GM23248 (cell line): Measurements from ENCODE around the gene CAMK2D. TPM values are rescaled to one million over a fixed set of nuclear protein-coding genes. Genes with fewer than 3 reads are reported as not detected.

Experiments used
- DNase-seq: peaks from one replicate; pipeline ENCODE4 v3.0.0-alpha.2; 2015
- H2AFZ ChIP-seq: fragments of 200-600 bp; sonication (generic); 2 replicates; pipeline ENCODE4 v1.6.1; 2016; ENCODE audit warnings: antibody characterized with exemption
- H3F3A ChIP-seq: fragments of 200-600 bp; sonication (generic); 2 replicates; pipeline ENCODE4 v1.6.1; 2016; ENCODE audit warnings: mild to moderate bottlenecking, antibody characterized with exemption, mixed run types; ENCODE audit not compliant: insufficient read depth
- H3K27ac ChIP-seq: fragments of 200-600 bp; sonication (generic); 2 replicates; pipeline ENCODE4 v1.5.1; 2016; ENCODE audit warnings: mild to moderate bottlenecking
- H3K27me3 ChIP-seq: fragments of 200-600 bp; sonication (generic); replicated peaks from 2 replicates; pipeline ENCODE4 v1.6.1; 2016; ENCODE audit warnings: mild to moderate bottlenecking; ENCODE audit not compliant: insufficient read depth
- H3K36me3 ChIP-seq: fragments of 200-600 bp; sonication (generic); 2 replicates; pipeline ENCODE4 v1.6.1; 2016; ENCODE audit warnings: low read depth, mild to moderate bottlenecking
- H3K4me1 ChIP-seq: fragments of 200-600 bp; sonication (generic); 2 replicates; pipeline ENCODE4 v1.6.1; 2016; ENCODE audit warnings: mild to moderate bottlenecking; ENCODE audit not compliant: insufficient read depth
- H3K4me2 ChIP-seq: fragments of 200-600 bp; sonication (generic); one replicate; pipeline ENCODE4 v1.6.1; 2016; ENCODE audit warnings: mild to moderate bottlenecking; ENCODE audit not compliant: unreplicated experiment
- H3K4me3 ChIP-seq: fragments of 200-600 bp; sonication (generic); 2 replicates; pipeline ENCODE4 v1.5.1; 2016; ENCODE audit warnings: mild to moderate bottlenecking
- H3K79me2 ChIP-seq: fragments of 200-600 bp; sonication (generic); 2 replicates; pipeline ENCODE4 v1.6.1; 2016; ENCODE audit warnings: mild to moderate bottlenecking; ENCODE audit not compliant: insufficient read depth
- H3K9ac ChIP-seq: fragments of 200-600 bp; sonication (generic); 2 replicates; pipeline ENCODE4 v1.6.1; 2016; ENCODE audit warnings: mild to moderate bottlenecking
- H3K9me2 ChIP-seq: fragments of 200-600 bp; sonication (generic); 2 replicates; pipeline ENCODE4 v1.6.1; 2016; ENCODE audit warnings: mixed run types, mild to moderate bottlenecking, moderate library complexity; ENCODE audit not compliant: insufficient read depth
- H3K9me3 ChIP-seq: fragments of 200-600 bp; sonication (generic); one replicate; pipeline ENCODE4 v1.6.1; 2017; ENCODE audit warnings: low read depth
- H4K20me1 ChIP-seq: fragments of 200-600 bp; sonication (generic); 2 replicates; pipeline ENCODE4 v1.6.0; 2016; ENCODE audit not compliant: insufficient read depth
- EZH2 ChIP-seq: fragments of 200-600 bp; sonication (generic); IDR thresholded peaks from 2 replicates; pipeline ENCODE4 v1.6.1; 2018; ENCODE audit warnings: antibody characterized with exemption, mild to moderate bottlenecking; ENCODE audit not compliant: insufficient read depth, poor library complexity, severe bottlenecking
- EZH2phosphoT487 ChIP-seq: fragments of 200-600 bp; sonication (generic); IDR thresholded peaks from 2 replicates; pipeline ENCODE4 v1.6.1; 2018; ENCODE audit warnings: antibody characterized with exemption, moderate library complexity, mild to moderate bottlenecking, low read depth; ENCODE audit not compliant: insufficient read depth
- WGBS, 2 experiments: methylation state at CpG; one replicate each; pipeline ENCODE4 v1.1.6; 2015 to 2017; ENCODE audit warnings: low lambda C conversion rate in 2 of 2, low coverage in 1 of 2; ENCODE audit errors: missing lambda C conversion rate in 2 of 2; 5-methylcytosine and 5-hydroxymethylcytosine counted together
- in situ Hi-C: fragments of 300-500 bp; cut with MboI; formaldehyde crosslinking; loops from 2 replicates; pipeline ENCODE4 v1.15.0; 2020
- polyA plus RNA-seq: library from polyadenylated mRNA; unstranded; fragments of >200 nt; fragmentation: Nextera tagmentation; extraction: Ambion mirVana; gene quantifications from 2 replicates; pipeline ENCODE4 v1.2.1, GENCODE V29; 2016
- total RNA-seq: library from RNA; depleted of rRNA; stranded (reverse); fragments of >200 nt; shearing (Covaris generic); gene quantifications from 2 replicates; pipeline ENCODE4 v1.2.3, GENCODE V29; 2014

CAMK2D gene
- total and polyA plus RNA-seq, 2 experiments from 2014 or later = 78.8 to 94.5 TPM

DNA sequence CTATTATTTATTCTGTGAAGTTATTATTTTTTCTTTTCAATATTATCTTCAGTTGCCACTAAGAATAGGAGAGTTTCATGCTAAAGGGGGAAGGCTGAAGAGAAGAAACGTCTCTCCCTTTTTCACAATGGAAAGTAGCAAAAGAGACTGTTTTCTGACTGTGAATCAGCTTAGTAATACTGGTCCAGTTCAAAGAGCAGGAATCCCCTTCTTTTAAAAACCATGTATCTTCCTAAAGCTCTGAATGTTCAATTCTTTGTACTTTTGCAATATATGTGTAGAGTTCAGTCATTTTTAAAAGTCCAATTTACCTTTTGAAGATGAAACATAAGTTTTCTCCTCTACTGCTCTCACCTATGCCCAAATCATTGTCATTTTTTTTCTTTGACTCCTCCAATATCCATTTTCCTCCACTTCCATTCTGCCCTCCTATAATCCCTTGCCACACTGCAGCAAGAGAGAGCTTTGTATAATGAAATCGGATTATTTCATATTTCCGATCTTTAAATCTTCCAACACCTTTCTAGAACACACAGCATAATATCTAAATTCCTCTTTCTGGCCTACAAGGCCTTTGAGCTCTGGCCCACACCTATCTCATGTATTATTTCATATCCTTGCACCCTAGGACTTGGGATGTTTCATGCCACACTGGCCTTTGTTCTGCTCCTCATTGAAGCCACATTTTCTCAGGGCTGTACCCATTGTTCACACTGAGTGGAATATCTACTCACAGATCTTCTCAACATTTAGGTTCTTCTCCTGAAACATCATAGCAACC is 195.3 kb downstream of the CAMK2D start:
- in situ Hi-C loops = no loop called here
- no peak overlapping the region for H3K27ac ChIP-seq
- no peak overlapping the region for H3K4me2 ChIP-seq
- no peak for DNase-seq
- peaks cover 3% of the 10 kb centered on the region; the same call in 1 of the 2 replicates for H3K9me2 ChIP-seq
- no peaks in the 10 kb centered on the region for H3F3A ChIP-seq
- 0 out of 2 replicates have a peak, but pooled peaks cover 5% of the 10 kb centered on the region for H3K36me3 ChIP-seq
- peaks cover 14% of the 10 kb centered on the region for H3K4me1 ChIP-seq
- H3K79me2 ChIP-seq = peaks cover 85% of the 10 kb centered on the region
- H3K27me3 ChIP-seq = no peaks in the 10 kb centered on the region
- TF ChIP-seq EZH2phosphoT487 (no peak), EZH2 (no peak)
- no peak overlapping the region for H3K4me3 ChIP-seq
- H3K9me3 ChIP-seq = no peaks in the 10 kb centered on the region
- 96 to 100% methylated on average over 3 of the region's 3 CpGs for whole genome bisulfite sequencing, 2 experiments
- no peak overlapping the region for H2AFZ ChIP-seq
- H3K9ac ChIP-seq = no peak overlapping the region
- no peaks in the 10 kb centered on the region; the same call in 1 of the 2 replicates for H4K20me1 ChIP-seq

DNA sequence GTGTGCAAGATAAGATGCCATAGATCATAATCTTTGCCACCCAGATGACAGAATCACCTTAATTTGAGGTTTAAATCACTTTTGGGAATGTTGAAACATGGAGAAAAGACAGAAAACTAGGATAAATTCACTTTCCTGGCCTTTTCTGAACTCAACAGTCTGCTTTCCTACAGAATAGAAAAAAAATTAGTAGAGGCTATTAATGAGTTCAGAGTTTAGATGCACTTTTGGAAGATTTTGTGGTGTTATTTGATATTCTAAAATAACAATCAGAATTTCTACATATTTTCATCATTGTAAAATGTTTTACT is 195.9 kb downstream of the CAMK2D start:
- no peak overlapping the region for H3K4me2 ChIP-seq
- H3K9me2 ChIP-seq = peaks cover under 1% of the 10 kb centered on the region; the same call in 1 of the 2 replicates
- no peak for TF ChIP-seq EZH2
- no peak for TF ChIP-seq EZH2phosphoT487
- no peak overlapping the region for H3K9ac ChIP-seq
- H3K4me3 ChIP-seq = no peak overlapping the region
- no peak overlapping the region for H2AFZ ChIP-seq
- H3K27me3 ChIP-seq = no peaks in the 10 kb centered on the region
- H3K36me3 ChIP-seq = 0 out of 2 replicates have a peak, but pooled peaks cover 5% of the 10 kb centered on the region
- DNase-seq = no peak
- no peak overlapping the region for H3K27ac ChIP-seq
- H3K79me2 ChIP-seq = peaks cover 85% of the 10 kb centered on the region
- H3K4me1 ChIP-seq = peaks cover 16% of the 10 kb centered on the region
- no peaks in the 10 kb centered on the region; the same call in 1 of the 2 replicates for H4K20me1 ChIP-seq
- in situ Hi-C loops = no loop called here
- H3F3A ChIP-seq = no peaks in the 10 kb centered on the region
- no peaks in the 10 kb centered on the region for H3K9me3 ChIP-seq

DNA sequence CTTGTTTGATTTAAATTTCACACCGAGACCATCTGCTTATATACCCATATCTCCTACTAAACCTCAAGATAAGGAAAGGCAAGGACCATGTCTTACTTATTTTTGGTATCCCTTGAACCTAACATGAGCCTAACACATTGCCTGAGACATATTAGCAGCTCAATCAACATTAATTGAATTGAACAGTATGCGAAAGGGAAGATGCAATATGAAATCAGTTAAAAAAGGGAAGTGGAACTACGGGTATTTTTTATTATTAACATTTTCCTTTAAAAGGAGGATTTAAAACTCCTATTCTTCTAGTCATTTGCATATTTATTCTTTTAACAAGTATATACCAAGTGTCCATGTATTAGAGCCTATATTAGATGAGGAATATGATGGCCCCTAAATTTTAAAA is 197.0 kb downstream of the CAMK2D start:
- Histone ChIP-seq H2AFZ (no peak overlapping the region), H3K9me2 (no peaks in the 10 kb centered on the region; the same call in 1 of the 2 replicates), H3K79me2 (peaks cover 83% of the 10 kb centered on the region), H3F3A (no peaks in the 10 kb centered on the region), H3K4me1 (peaks cover 19% of the 10 kb centered on the region), H4K20me1 (no peaks in the 10 kb centered on the region), H3K4me2 (peak overlapping the region; percentile 22), H3K4me3 (no peak overlapping the region), H3K36me3 (peaks cover 6% of the 10 kb centered on the region; the same call in 1 of the 2 replicates), H3K27me3 (no peaks in the 10 kb centered on the region), H3K9ac (no peak overlapping the region), H3K9me3 (no peaks in the 10 kb centered on the region), H3K27ac (no peak overlapping the region)
- TF ChIP-seq EZH2phosphoT487 (no peak), EZH2 (no peak)
- in situ Hi-C loops = no loop called here
- 95 to 97% methylated on average over 3 of the region's 3 CpGs for WGBS, 2 experiments
- no peak for DNase-seq

DNA sequence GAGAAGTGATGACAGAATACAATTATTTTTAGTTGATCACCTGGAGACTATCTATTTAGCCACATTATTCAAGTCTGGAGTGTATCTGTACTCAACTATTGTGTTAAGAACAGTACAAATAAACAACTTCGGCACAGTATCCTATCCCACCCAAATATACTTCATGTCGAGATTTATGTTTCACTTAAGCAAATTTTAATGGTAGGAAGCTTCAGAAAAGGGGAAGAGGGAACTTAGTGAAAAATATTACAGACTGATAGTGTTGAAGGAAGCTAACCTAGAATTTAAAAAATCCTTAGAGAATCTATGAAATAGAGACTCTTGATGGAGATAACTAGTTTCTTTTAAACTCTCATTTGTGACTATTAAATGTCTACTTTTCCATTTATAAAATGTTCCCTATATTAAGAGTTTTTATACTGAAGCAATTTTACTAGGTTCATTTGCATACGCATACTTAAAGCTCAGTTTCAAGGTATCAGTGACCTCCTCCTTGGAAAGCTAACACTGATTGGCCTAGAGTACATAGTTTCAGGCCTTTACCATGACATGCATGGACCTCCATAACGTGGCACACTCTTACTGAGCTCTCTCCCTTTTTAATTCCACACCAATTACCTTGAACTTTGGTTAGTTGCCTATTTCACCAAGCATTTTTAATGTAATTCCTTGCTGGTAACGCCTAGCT is 197.7 kb downstream of the CAMK2D start:
- no peak for DNase-seq
- H4K20me1 ChIP-seq = no peaks in the 10 kb centered on the region

More for the DNA sequence above, 197.7 kb downstream of the CAMK2D start:
- no peak overlapping the region for H3K9ac ChIP-seq
- no peaks in the 10 kb centered on the region for H3F3A ChIP-seq
- H2AFZ ChIP-seq = no peak overlapping the region
- H3K4me3 ChIP-seq = no peak overlapping the region
- peaks cover 7% of the 10 kb centered on the region; the same call in 1 of the 2 replicates for H3K36me3 ChIP-seq
- no peaks in the 10 kb centered on the region for H3K27me3 ChIP-seq
- H3K4me2 ChIP-seq = no peak overlapping the region
- H3K9me2 ChIP-seq = no peaks in the 10 kb centered on the region; the same call in 1 of the 2 replicates
- H3K27ac ChIP-seq = no peak overlapping the region
- in situ Hi-C loops = no loop called here
- H3K4me1 ChIP-seq = peaks cover 19% of the 10 kb centered on the region
- no peak for TF ChIP-seq EZH2
- no peak for TF ChIP-seq EZH2phosphoT487
- 96 to 98% methylated on average over 5 of the region's 5 CpGs for WGBS, 2 experiments
- H3K79me2 ChIP-seq = peaks cover 78% of the 10 kb centered on the region
- no peaks in the 10 kb centered on the region for H3K9me3 ChIP-seq
